ENCODE data around the gene SRP68. TPM values are rescaled to one million over a fixed set of nuclear protein-coding genes. Genes with fewer than 3 reads are reported as not detected.

SRP68 gene
- total and polyA plus RNA-seq, 4 donors: 30.8 to 68.9 (median 57.0) TPM

DNA sequence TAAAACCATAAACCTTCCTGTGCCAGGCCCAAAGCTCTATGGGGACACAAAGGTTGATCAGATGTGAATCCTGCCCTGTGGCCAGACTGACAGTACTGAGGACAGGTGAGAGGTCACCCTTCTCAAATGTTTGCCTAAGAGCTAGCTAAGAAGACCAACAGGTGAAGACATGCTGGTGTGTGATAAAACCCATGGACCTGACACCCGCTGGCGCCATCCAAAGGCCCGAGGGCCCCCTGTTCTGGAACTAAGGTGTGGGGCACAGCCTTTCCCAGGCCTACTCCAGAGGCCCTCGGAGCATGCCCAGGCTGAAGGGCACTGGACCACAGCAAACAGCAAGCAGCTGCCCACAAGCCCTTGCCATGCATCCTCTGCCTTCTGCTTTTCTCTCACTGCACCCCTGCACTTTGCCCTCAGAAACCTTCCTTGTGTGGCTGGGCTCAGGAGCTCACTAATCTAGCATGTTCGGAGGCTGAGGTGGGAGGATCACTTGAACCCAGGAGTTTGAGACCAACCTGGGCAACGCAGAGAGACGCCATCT lies 76.9 kb downstream of the SRP68 start:
- H3K27me3 ChIP-seq (ENCODE audit: control insufficient read depth in 3 of 3, insufficient read depth in 3 of 3, low read length in 2 of 3): no peaks in the 10 kb centered on the region
- no peaks in the 10 kb centered on the region for H3K9me3 ChIP-seq (ENCODE audit: control insufficient read depth in 4 of 4, insufficient read depth in 3 of 4, low read length in 3 of 4)
- no peak overlapping the region for H3K27ac ChIP-seq (ENCODE audit: low read depth in 1 of 2, low read length in 1 of 2)
- peaks cover 0 to 15% (median 5%) of the 10 kb centered on the region in 4 donors for H3K36me3 ChIP-seq (ENCODE audit: control insufficient read depth in 4 of 4, insufficient read depth in 4 of 4, low read length in 4 of 4)
- DNase-seq: no peak
- no peak overlapping the region for H3K9ac ChIP-seq (ENCODE audit: insufficient read depth in 1 of 2, low read length in 2 of 2)
- whole genome bisulfite sequencing, 2 donors: 95 to 98% methylated on average over 7 of the region's 7 CpGs
- TF ChIP-seq CTCF (IDR thresholded peaks at IDR 0.05; ENCODE audit: control extremely low read depth, extremely low read depth): no peak
- peaks cover 0 to 6% (median 3%) of the 10 kb centered on the region in 5 donors for H3K4me1 ChIP-seq (ENCODE audit: control insufficient read depth in 5 of 5, insufficient read depth in 5 of 5, low read length in 5 of 5)
- ATAC-seq (ENCODE audit: insufficient read depth, low FRiP score): no peak
- no peak overlapping the region for H3K4me3 ChIP-seq

DNA sequence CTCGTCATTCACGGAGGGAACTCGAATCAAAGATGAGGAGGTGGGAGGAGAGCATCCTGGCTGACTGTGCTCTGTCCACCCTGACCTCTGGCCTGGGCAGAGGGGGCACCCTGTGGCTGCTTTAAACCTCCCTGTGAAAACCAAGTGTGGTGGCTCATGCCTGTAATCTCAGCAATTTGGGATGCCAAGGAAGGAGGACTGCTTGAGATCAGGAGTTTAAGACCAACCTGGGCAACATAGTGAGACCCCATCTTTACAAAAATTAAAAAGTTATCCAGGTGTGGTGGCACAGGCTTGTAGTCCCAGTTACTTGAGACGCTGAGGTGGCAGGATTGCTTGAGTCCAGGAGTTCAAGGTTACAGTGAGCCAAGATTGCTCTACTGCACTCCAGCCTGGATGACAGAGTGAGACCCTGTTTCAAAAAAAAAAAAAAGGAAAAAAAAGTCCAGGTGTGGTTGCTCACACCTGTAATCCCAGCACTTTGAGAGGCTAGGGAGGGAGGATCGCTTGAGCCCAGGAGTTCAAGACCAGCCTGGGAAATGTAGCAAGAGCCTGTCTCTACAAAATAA lies 77.4 kb downstream of the SRP68 start:
- DNase-seq: no peak
- Histone ChIP-seq H3K27ac (ENCODE audit: low read depth in 1 of 2, low read length in 1 of 2) (no peak overlapping the region), H3K27me3 (ENCODE audit: control insufficient read depth in 3 of 3, insufficient read depth in 3 of 3, low read length in 2 of 3) (no peaks in the 10 kb centered on the region), H3K9me3 (ENCODE audit: control insufficient read depth in 4 of 4, insufficient read depth in 3 of 4, low read length in 3 of 4) (no peaks in the 10 kb centered on the region), H3K4me1 (ENCODE audit: control insufficient read depth in 5 of 5, insufficient read depth in 5 of 5, low read length in 5 of 5) (peaks cover 0 to 6% (median 0%) of the 10 kb centered on the region in 5 donors), H3K9ac (ENCODE audit: insufficient read depth in 1 of 2, low read length in 2 of 2) (no peak overlapping the region), H3K36me3 (ENCODE audit: control insufficient read depth in 4 of 4, insufficient read depth in 4 of 4, low read length in 4 of 4) (peaks cover 0 to 13% (median 5%) of the 10 kb centered on the region in 4 donors), H3K4me3 (no peak overlapping the region)
- WGBS, 2 donors: 92% methylated on average over 5 of the region's 5 CpGs
- TF ChIP-seq CTCF (IDR thresholded peaks at IDR 0.05; ENCODE audit: control extremely low read depth, extremely low read depth): no peak
- ATAC-seq (ENCODE audit: insufficient read depth, low FRiP score): no peak

- Histone ChIP-seq H3K27me3 (ENCODE audit: control insufficient read depth in 3 of 3, insufficient read depth in 3 of 3, low read length in 2 of 3) (no peaks in the 10 kb centered on the region), H3K9me3 (ENCODE audit: control insufficient read depth in 4 of 4, insufficient read depth in 3 of 4, low read length in 3 of 4) (no peaks in the 10 kb centered on the region), H3K9ac (ENCODE audit: insufficient read depth in 1 of 2, low read length in 2 of 2) (no peak overlapping the region), H3K36me3 (ENCODE audit: control insufficient read depth in 4 of 4, insufficient read depth in 4 of 4, low read length in 4 of 4) (peaks cover 0 to 17% (median 8%) of the 10 kb centered on the region in 4 donors), H3K4me1 (ENCODE audit: control insufficient read depth in 5 of 5, insufficient read depth in 5 of 5, low read length in 5 of 5) (no peaks in the 10 kb centered on the region), H3K4me3 (no peak overlapping the region), H3K27ac (ENCODE audit: low read depth in 1 of 2, low read length in 1 of 2) (no peak overlapping the region)
- 93 to 95% methylated on average over 9 of the region's 9 CpGs for WGBS, 2 donors
- no peak for DNase-seq
- ATAC-seq (ENCODE audit: insufficient read depth, low FRiP score): no peak
- TF ChIP-seq CTCF (IDR thresholded peaks at IDR 0.05; ENCODE audit: control extremely low read depth, extremely low read depth): no peak
These were observed 80.9 kb downstream of the SRP68 start for GRCh38 chr17:75991396-75991795.

Small RNA genes within 50 kb of the gene (small RNA-seq; reads per million reads assigned to genes)
- gene MIR6868 (ENCODE audit: low replicate concordance): 0.31 reads per million, percentile 36 among the genes with 10 or more reads in this experiment

Other genes starting within 250 kb of the SRP68 start
- 100 to 1,000 TPM in 1 of 2 donors, 10 to 100 TPM in 1; 56.6 to 110 TPM for gene UNC13D, start 228.1 kb downstream of the SRP68 start, total RNA-seq
- gene UNC13D, start 228.1 kb downstream of the SRP68 start, polyA plus RNA-seq: 10 to 100 TPM; 61.2 to 85.2 TPM
- gene WBP2, start 217.2 kb downstream of the SRP68 start, total RNA-seq: 100 to 1,000 TPM in 1 of 2 donors, 10 to 100 TPM in 1; 67.2 to 127 TPM
- 100 to 1,000 TPM; 143 to 195 TPM for gene WBP2, start 217.2 kb downstream of the SRP68 start, polyA plus RNA-seq
- gene TRIM47, start 193.9 kb downstream of the SRP68 start, total RNA-seq: 10 to 100 TPM; 23.5 to 78.3 TPM
- gene TRIM47, start 193.9 kb downstream of the SRP68 start, polyA plus RNA-seq: 10 to 100 TPM; 22.9 to 32.4 TPM
- 10 to 100 TPM; 12.7 to 32.9 TPM for gene TRIM65, start 175.6 kb downstream of the SRP68 start, total RNA-seq
- gene TRIM65, start 175.6 kb downstream of the SRP68 start, polyA plus RNA-seq: 10 to 100 TPM; 14.6 to 27.8 TPM
- 100 to 1,000 TPM in 1 of 2 donors, 10 to 100 TPM in 1; 47.8 to 105 TPM for gene MRPL38, start 167.6 kb downstream of the SRP68 start, total RNA-seq
- gene MRPL38, start 167.6 kb downstream of the SRP68 start, polyA plus RNA-seq: 10 to 100 TPM; 52.0 to 80.1 TPM
- gene FBF1, start 131.5 kb downstream of the SRP68 start, total RNA-seq: 10 to 100 TPM; 14.5 to 18.7 TPM
- 10 to 100 TPM in 1 of 2 donors, 1 to 10 TPM in 1; 4.6 to 11.6 TPM for gene FBF1, start 131.5 kb downstream of the SRP68 start, polyA plus RNA-seq
- 10 to 100 TPM; 69.4 to 80.1 TPM for gene ACOX1, start 93.4 kb downstream of the SRP68 start, total RNA-seq
- 10 to 100 TPM; 19.9 to 22.4 TPM for gene ACOX1, start 93.4 kb downstream of the SRP68 start, polyA plus RNA-seq
- gene TEN1, start 93.3 kb downstream of the SRP68 start, total RNA-seq: 10 to 100 TPM; 20.6 to 25.8 TPM
- gene TEN1, start 93.3 kb downstream of the SRP68 start, polyA plus RNA-seq: 10 to 100 TPM; 32.1 to 33.5 TPM
- 1 to 10 TPM; 7.8 TPM for gene CDK3, start 71.7 kb downstream of the SRP68 start, total RNA-seq
- gene CDK3, start 71.7 kb downstream of the SRP68 start, polyA plus RNA-seq: 10 to 100 TPM in 1 of 2 donors, 1 to 10 TPM in 1; 7.3 to 15.7 TPM
- 10 to 100 TPM; 34.1 to 38.4 TPM for gene EVPL, start 45.2 kb downstream of the SRP68 start, total RNA-seq
- 10 to 100 TPM; 10.9 to 36.0 TPM for gene EVPL, start 45.2 kb downstream of the SRP68 start, polyA plus RNA-seq
- under 1 TPM in 1 of 2 donors, not detected in 1; 0.40 TPM for gene GALR2, start 2.3 kb upstream of the SRP68 start, total RNA-seq
- gene GALR2, start 2.3 kb upstream of the SRP68 start, polyA plus RNA-seq: under 1 TPM; 0.20 to 0.44 TPM
- gene ZACN, start 6.7 kb upstream of the SRP68 start, total RNA-seq: under 1 TPM in 1 of 2 donors, not detected in 1; 0.25 TPM
- gene ZACN, start 6.7 kb upstream of the SRP68 start, polyA plus RNA-seq: 1 to 10 TPM; 1.4 to 1.9 TPM
- gene EXOC7, start 31.3 kb upstream of the SRP68 start, total RNA-seq: 100 to 1,000 TPM; 109 to 111 TPM
- gene EXOC7, start 31.3 kb upstream of the SRP68 start, polyA plus RNA-seq: 10 to 100 TPM; 49.9 to 52.3 TPM
- gene FOXJ1, start 68.7 kb upstream of the SRP68 start, total RNA-seq: 10 to 100 TPM; 66.1 to 95.0 TPM
- 10 to 100 TPM; 32.5 to 34.5 TPM for gene FOXJ1, start 68.7 kb upstream of the SRP68 start, polyA plus RNA-seq
- 1 to 10 TPM; 2.2 to 2.5 TPM for gene RNF157, start 168.0 kb upstream of the SRP68 start, total RNA-seq
- 1 to 10 TPM in 1 of 2 donors, under 1 TPM in 1; 0.88 to 1.4 TPM for gene RNF157, start 168.0 kb upstream of the SRP68 start, polyA plus RNA-seq
- gene UBALD2, start 192.8 kb upstream of the SRP68 start, total RNA-seq: 10 to 100 TPM; 11.6 to 57.1 TPM
- 10 to 100 TPM; 59.8 to 64.0 TPM for gene UBALD2, start 192.8 kb upstream of the SRP68 start, polyA plus RNA-seq
- 1 to 10 TPM; 2.3 to 3.0 TPM for gene QRICH2, start 235.8 kb upstream of the SRP68 start, total RNA-seq
- 1 to 10 TPM; 2.5 to 4.7 TPM for gene QRICH2, start 235.8 kb upstream of the SRP68 start, polyA plus RNA-seq

Measured in lung (tissue), 13 donors.